HepG2 (cell line): ENCODE results near the gene FBP1. TPM values are rescaled to one million over a fixed set of nuclear protein-coding genes. Genes with fewer than 3 reads are reported as not detected.

Experiments
- ARID4A ChIP-seq: sonication (generic); formaldehyde crosslinking; IDR thresholded peaks from 2 replicates; pipeline ENCODE4 v1.5.0; 2020; ENCODE audit warnings: mild to moderate bottlenecking, missing genetic modification reagents, borderline replicate concordance
- ATF7 ChIP-seq, 2 experiments: fragments of 450-650 bp in 1 of 2; sonication (generic) in 1 of 2; formaldehyde crosslinking in 1 of 2; IDR thresholded peaks; 2 replicates each; pipeline versions ENCODE4 v1.4.0 to v1.6.1; 2016 to 2020; ENCODE audit warnings: antibody characterized with exemption in 1 of 2, mild to moderate bottlenecking in 1 of 2, missing genetic modification reagents in 1 of 2
- ETV5 ChIP-seq: IDR thresholded peaks from 2 replicates; pipeline ENCODE4 v1.6.1; 2018; ENCODE audit warnings: missing biosample characterization, missing genetic modification reagents, inconsistent platforms, borderline replicate concordance
- HNF4A ChIP-seq: sonication (generic); formaldehyde crosslinking; IDR thresholded peaks from 2 replicates; pipeline ENCODE4 v1.4.0; 2020; ENCODE audit warnings: missing genetic modification reagents
- RFXANK ChIP-seq: IDR thresholded peaks from 2 replicates; pipeline ENCODE4 v1.6.1; 2016
- SRF ChIP-seq: IDR thresholded peaks from 2 replicates; pipeline ENCODE4 v1.6.1; 2011; ENCODE audit warnings: mild to moderate bottlenecking, low read depth, low read length, moderate library complexity
- TMF1 ChIP-seq: sonication (generic); formaldehyde crosslinking; IDR thresholded peaks from 2 replicates; pipeline ENCODE4 v1.8.1; 2022; ENCODE audit warnings: low read depth, missing genetic modification reagents
- ZBTB44 ChIP-seq: sonication (generic); formaldehyde crosslinking; IDR thresholded peaks from 2 replicates; pipeline ENCODE4 v1.4.0; 2020; ENCODE audit warnings: missing genetic modification reagents
- ZFP91 ChIP-seq: sonication (generic); formaldehyde crosslinking; IDR thresholded peaks from 2 replicates; pipeline ENCODE4 v1.9.0; 2022; ENCODE audit warnings: missing genetic modification reagents, mild to moderate bottlenecking, borderline replicate concordance
- ZFX ChIP-seq: sonication (generic); formaldehyde crosslinking; IDR thresholded peaks from 2 replicates; pipeline ENCODE4 v1.4.0; 2020; ENCODE audit warnings: mild to moderate bottlenecking, low read depth, missing genetic modification reagents, moderate library complexity
- ZFY ChIP-seq: sonication (generic); formaldehyde crosslinking; IDR thresholded peaks from 2 replicates; pipeline ENCODE4 v1.4.0; 2020; ENCODE audit warnings: missing genetic modification reagents
- ZNF362 ChIP-seq: sonication (generic); formaldehyde crosslinking; IDR thresholded peaks from 2 replicates; pipeline ENCODE4 v1.4.0; 2020; ENCODE audit warnings: missing genetic modification reagents, mild to moderate bottlenecking, borderline replicate concordance
- ZNF687 ChIP-seq: sonication (generic); formaldehyde crosslinking; IDR thresholded peaks from 2 replicates; pipeline ENCODE4 v1.5.1; 2020; ENCODE audit warnings: mild to moderate bottlenecking, missing genetic modification reagents, moderate library complexity
- polyA plus RNA-seq, 8 experiments: library from polyadenylated mRNA; depleted of rRNA in 3 of 8; stranded (reverse) in 7 of 8; unstranded in 1 of 8; fragments of >200 nt; fragmentation: Illumina TruSeq in 4 of 8; extraction: Trizol in 4 of 8; gene quantifications; 2 replicates each; pipeline versions ENCODE4 v1.2.1 to v1.2.3, GENCODE V29; 2011 to 2016; ENCODE audit warnings: low read depth in 4 of 8, missing spikeins in 1 of 8, mixed read lengths in 1 of 8; ENCODE audit not compliant: insufficient read depth in 1 of 8
- total RNA-seq, 5 experiments: library from RNA; depleted of rRNA; stranded (reverse); fragments of >200 nt; fragmentation: Illumina TruSeq; extraction: Trizol; gene quantifications; 2 replicates each; pipeline ENCODE4 v1.2.3, GENCODE V29; 2016; ENCODE audit warnings: low read depth in 1 of 5

Gene FBP1
- total and polyA plus RNA-seq, 2 of the 13 experiments (the other 11 are each of a cell fraction or from before 2014, with no cell fraction given), result 0.29 to 0.53 TPM

GRCh38 chr9:94600258-94600657, 39.1 kb downstream of the FBP1 start (continued):
- TF ChIP-seq ZBTB44 (CRISPR knock-in tag) (no peak), ZFY (CRISPR knock-in tag) (peak; percentile 23; the same call in 1 of the 2 replicates), ARID4A (CRISPR knock-in tag) (0 out of 2 replicates have a peak, but pooled peaks have one; percentile 29), SRF (peak; percentile 38; the same call in 1 of the 2 replicates), ATF7 (IDR thresholded peaks at IDR 0.05) (no peak), ATF7 (CRISPR knock-in tag; IDR thresholded peaks at IDR 0.05) (0 out of 2 replicates have a peak, but pooled peaks have one; percentile 51), ETV5 (CRISPR knock-in tag) (peak; percentile 42; the same call in 1 of the 2 replicates), ZFX (peak; percentile 76), ZFP91 (no peak), ZNF687 (CRISPR knock-in tag) (peak; percentile 43), RFXANK (CRISPR knock-in tag) (no peak), TMF1 (no peak), ZNF362 (peak; percentile 55; the same call in 1 of the 2 replicates), HNF4A (peak; percentile 42; the same call in 1 of the 2 replicates)
